ENCODE data around the gene SDK1.

Gene SDK1

GRCh38 chr7:4001742-4002141 is 700.7 kb downstream of the SDK1 start:
- DNase-seq, result no peak

- no peak for DNase-seq
Measured at GRCh38 chr7:4003503-4003902, 702.5 kb downstream of the SDK1 start.

DNA sequence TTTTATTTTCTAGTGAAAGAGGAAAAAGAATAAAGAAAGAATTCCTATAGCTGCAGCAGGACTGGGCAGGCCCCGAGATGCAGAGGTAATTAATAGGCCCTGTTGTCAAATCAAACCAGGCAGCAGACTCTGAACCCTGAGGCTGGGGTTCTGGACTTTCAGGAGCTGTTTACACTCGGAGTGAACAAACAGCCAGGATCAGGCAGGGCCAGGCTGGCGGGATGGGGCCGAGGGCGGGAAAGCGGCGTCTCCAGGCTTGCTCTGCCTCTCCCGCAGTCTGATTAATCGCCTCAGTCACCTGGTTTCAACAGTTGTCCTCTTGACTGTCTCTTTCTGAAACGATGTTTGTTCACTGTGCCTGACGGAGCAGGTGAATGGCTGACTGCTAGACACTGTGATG is 705.6 kb downstream of the SDK1 start:
- DNase-seq, result no peak

DNA sequence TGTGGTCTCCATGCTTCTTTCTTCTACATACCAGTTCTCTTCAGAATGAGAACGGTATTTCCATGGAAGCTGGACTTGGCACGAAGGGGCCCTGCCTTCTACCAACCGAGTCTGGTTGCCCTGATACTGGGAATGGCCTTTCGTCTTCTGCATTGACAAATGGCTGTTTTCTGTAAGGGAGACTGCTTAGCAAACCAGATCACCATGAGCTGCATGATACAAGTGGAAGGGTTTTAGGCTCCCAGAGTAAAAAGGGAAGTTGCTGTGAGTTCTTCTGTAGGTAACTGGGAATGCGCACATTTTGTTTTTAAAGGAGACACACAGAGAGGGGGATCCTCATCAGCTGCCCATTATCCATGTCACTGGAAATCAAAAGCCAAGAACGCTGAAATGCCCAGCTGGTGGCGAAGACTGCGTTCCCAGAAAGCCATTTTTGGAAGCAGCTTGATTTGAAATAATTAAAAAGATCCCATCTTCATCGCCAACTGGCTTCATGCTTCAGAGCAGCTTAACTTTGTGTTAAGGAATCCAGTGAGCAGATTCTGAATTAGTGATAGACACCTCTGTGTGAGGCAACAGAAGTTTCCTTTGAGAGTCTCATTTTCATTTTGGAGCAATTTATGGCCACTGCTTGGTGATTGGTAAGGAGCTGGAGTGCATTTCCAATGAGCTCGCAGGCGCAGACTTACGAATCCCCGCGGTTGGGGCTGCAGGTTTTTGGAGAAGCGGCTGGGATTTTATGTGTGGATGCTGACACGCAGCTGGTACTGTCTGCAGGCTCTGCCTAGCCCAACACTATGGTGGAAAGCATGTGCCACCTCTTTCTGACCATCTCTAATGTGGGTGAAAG is 708.4 kb downstream of the SDK1 start:
- DNase-seq, result no peak

GRCh38 chr7:4010061-4010605 is 709.1 kb downstream of the SDK1 start:
- no peak for DNase-seq

- no peak for DNase-seq
Measured at GRCh38 chr7:4010923-4011656, 710.0 kb downstream of the SDK1 start.

DNA sequence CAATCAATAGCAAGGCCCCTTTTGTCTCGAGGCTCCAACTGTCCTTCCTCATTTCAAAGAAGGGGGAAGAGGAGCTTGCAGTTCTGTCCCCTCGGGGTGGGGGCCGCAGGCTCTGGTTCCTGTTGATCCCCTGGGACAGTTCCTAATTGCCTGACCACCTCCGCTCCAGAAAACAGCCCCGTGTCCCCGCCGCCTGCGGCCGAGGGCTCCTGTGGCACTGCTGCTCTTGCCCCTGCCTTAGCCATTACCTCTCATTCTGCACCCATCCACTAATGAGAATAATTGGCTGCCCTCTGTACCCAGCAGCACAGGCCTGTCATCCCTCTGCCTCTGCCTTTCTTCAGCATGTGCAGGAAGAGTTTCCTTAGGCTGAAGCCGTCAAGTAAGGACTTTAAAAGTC is 712.7 kb downstream of the SDK1 start:
- DNase-seq, result no peak

- DNase-seq, result no peak
Measured at GRCh38 chr7:4014346-4015050, 713.4 kb downstream of the SDK1 start.

DNA sequence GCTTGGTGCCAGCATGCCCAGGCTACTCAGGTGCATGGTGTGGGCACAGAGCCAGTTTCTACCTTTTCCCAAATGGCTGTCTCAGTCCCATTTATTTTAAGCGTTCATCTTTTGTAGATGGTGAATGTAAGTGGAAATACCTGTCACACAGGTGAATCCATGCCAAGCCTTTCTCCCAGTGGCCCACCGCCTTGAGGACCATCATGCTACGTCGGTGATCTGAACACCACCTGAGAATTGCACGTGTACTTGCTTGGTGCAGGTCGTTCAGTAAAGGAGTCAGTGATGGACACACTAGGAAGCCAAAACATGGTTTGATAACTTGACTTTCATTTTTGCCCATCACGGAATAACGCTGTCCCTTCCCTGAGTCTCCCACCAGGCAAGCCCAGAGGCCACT is 714.3 kb downstream of the SDK1 start:
- DNase-seq, result no peak

GRCh38 chr7:4015996-4016395 is 714.9 kb downstream of the SDK1 start:
- DNase-seq, result no peak

GRCh38 chr7:4017081-4017480 is 716.0 kb downstream of the SDK1 start:
- no peak for DNase-seq

DNA sequence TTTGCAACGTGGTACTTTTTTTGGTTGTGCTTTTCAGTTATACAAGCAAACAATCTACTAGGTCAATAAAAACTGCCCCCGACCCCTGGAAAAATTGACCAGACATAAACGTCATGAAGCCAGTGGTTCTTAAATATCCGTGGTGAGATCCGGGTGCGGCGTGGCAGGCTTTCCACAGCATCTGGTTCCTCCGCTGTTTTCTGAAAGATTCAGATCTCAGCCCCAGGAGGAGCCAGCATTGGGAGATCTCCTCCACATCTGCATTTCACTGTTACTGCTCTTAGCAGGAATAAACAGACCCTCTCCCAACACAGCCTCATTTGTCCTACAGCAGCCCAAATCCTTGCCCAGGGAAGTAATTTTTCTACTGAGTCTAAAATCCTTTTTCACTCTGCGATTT is 716.7 kb downstream of the SDK1 start:
- no peak for DNase-seq

DNA sequence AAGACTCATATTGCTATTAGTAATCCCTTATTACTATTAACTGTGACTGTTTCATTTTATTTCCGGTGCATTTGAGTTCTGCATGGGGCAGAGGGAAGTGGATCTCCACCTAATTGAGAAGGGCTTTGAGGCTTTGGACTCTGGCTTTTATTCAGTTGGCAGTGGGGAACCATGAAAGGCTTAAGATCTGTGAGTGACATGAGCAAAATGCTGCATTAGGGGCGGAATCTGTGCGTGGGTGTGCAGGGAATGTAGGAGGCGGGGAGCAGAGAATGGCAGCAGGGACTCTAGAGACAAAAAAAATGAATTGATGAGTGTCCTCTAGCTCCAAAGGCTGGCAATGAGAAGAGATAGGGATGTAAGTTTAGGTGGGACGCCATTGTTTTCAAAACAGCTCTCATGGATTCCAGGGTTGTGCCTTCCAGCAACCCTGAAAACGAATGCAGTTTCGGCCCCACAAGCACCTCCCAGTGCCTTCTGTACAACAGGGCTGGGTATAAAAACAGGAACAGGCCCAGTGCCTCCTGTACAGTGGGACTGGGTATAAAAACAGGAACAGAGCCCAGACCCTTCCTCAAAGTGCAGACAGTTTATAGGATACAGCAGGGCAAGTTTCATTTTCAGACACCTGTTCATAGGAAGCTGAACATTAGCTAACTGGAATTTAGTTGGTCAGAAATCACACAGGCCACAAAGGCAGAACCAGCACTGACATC is 717.7 kb downstream of the SDK1 start:
- no peak for DNase-seq

GRCh38 chr7:4020086-4020485 is 719.0 kb downstream of the SDK1 start:
- DNase-seq, result no peak

DNA sequence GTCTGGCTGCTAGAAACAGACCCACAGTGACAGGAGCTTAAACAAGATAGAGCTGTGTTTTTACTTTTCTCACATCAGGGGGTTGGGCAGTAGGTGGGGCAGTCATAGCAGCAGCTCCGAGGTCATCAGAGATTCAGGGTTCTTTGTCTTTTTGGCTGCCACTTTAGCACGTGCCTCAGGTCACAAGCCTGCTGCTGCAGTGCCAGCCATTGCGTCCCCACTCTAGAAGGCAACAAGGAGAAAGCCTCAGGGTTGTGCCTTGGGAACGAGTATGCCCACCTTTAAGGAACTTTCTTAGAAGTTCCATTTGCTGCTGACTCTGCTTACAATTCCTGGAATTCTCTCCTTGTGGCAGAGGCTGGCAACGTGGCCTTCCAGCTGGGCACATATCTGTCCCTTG is 720.4 kb downstream of the SDK1 start:
- DNase-seq, result no peak

GRCh38 chr7:4022265-4022664 is 721.2 kb downstream of the SDK1 start:
- DNase-seq, result no peak

GRCh38 chr7:4023502-4023901 is 722.5 kb downstream of the SDK1 start:
- no peak for DNase-seq

DNA sequence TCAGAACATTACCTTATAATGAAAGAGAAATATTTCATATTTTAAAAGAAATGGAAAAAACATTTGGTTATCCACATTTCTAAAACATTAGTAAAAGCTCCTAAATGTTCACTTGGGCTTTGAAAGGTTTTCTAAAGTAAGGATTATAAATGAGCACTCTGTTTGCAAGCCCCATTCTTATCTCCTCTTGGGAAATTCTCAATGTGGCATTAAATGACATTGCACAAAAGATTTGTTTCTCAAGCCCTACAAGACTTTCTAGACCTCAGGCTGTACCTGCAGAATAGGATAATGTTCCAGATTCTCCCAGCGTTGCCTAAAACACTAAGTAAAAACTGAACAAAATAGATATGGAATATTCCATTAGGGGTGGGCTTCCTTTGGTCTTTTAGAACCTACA is 723.1 kb downstream of the SDK1 start:
- DNase-seq, result no peak

GRCh38 chr7:4024806-4025205 is 723.8 kb downstream of the SDK1 start:
- no peak for DNase-seq

GRCh38 chr7:4025210-4025609 is 724.2 kb downstream of the SDK1 start:
- DNase-seq, result no peak

GRCh38 chr7:4025694-4026615 is 724.9 kb downstream of the SDK1 start:
- DNase-seq, result no peak
